GM13977 (cell line): ENCODE measurements around the gene UNC13D.
"Not testable (repeated sequence)": the region's sequence is repeated elsewhere in the genome, so short reads cannot be mapped to it uniquely, and the experiment has no call there.

Experiments used
- DNase-seq: peaks from one replicate; pipeline ENCODE4 v3.0.0; 2012; ENCODE audit warnings: low spot score
- CTCF ChIP-seq: IDR thresholded peaks from 2 replicates; pipeline ENCODE4 v1.5.1; 2012; ENCODE audit warnings: mild to moderate bottlenecking, control low read depth; ENCODE audit not compliant: insufficient read depth; ENCODE audit errors: extremely low read depth, missing control alignments
- in situ Hi-C: fragments of 300-500 bp; cut with MboI; formaldehyde crosslinking; loops from one replicate; pipeline ENCODE4 v1.12.0; 2022; ENCODE audit warnings: low sequenced_read_pairs, low pct_unique_long_range_greater_than_20kb, mixed read lengths, inconsistent platforms; ENCODE audit not compliant: unreplicated experiment

UNC13D gene

DNA sequence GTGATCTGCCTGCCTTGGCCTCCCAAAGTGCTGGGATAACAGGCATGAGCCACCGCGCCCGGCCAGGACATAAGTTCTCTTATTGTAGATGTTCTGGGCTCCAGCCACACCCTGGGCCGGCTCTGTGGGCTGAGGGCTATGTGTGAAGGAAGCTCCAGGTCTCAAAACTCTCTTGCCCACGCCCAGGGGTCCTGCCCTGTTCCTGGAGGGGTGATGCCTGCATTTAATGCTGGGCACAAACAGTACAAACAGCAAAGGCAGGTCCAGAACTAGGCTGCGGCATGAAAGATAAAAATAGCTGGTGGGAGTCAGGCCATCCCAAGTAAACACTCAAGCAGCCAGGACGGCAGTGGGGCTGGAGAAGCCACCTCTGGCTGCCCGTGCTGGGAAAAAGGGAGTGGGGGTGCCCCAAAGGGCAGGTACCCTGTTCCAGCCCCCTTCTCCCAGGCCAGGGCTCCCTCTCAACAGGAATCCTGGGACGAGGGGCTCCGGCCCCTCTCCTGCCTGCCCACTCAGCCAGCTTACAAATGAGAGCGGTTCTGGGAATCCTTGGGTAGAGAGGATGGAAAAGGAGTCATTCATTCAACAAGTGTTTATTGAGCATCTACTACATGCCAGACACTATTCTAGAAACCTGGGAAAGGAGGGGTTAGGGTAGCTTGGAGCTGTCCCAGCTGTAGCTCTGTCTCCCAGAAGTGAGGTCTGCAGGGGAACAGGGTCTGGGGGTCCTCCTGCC is 29.6 kb upstream of the UNC13D start:
- TF ChIP-seq CTCF: no peak
- in situ Hi-C loops: no loop called here
- no peak for DNase-seq

DNA sequence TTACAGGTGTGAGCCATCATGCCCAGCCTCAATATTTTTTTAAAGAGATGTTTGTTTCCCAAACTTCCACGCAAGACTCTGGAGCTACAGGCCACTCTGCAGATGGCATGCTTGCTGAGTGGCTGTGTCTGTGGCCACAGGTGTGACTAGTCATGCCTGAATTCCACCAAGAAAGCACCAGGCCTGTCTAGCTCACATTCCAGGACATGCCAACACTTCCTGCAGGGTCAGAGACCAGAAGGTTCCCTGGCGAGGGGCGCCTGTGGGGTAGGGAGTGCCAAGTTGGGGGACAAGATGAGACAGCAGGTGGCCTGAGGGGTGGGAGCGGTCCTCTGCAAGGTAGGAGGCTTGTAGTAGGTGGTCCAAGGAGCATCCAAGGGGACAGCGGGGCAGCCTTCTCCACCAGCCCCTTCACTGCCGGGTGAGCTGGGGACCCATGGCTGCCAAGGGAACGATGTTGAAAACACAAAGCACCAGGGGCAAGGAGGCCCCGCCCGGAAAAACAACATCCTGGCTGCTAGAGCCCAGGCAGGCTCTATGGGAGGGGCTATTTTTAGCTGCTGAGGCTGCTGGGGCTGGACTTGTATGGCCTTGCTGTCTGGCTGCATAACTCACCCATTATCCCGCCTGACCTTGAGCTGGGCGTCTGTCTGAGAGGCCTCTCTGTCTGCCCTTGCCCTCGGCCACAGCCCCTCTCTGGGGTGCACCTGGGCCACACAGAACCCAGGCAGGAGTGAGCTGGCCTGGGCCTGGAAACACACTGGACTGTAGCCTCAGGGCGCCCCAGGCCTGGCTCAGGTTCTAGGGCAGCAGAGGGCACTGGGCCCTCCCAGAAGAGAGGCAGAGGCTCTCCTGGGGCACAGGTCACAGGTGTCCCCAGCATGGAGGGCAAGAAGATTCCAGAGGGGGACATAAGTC is 28.5 kb upstream of the UNC13D start:
- in situ Hi-C loops: no loop called here
- no peak for TF ChIP-seq CTCF
- no peak for DNase-seq

GRCh38 chr17:75870228-75870627 is 26.0 kb upstream of the UNC13D start:
- in situ Hi-C loops, DNase-seq: not testable (repeated sequence)

DNA sequence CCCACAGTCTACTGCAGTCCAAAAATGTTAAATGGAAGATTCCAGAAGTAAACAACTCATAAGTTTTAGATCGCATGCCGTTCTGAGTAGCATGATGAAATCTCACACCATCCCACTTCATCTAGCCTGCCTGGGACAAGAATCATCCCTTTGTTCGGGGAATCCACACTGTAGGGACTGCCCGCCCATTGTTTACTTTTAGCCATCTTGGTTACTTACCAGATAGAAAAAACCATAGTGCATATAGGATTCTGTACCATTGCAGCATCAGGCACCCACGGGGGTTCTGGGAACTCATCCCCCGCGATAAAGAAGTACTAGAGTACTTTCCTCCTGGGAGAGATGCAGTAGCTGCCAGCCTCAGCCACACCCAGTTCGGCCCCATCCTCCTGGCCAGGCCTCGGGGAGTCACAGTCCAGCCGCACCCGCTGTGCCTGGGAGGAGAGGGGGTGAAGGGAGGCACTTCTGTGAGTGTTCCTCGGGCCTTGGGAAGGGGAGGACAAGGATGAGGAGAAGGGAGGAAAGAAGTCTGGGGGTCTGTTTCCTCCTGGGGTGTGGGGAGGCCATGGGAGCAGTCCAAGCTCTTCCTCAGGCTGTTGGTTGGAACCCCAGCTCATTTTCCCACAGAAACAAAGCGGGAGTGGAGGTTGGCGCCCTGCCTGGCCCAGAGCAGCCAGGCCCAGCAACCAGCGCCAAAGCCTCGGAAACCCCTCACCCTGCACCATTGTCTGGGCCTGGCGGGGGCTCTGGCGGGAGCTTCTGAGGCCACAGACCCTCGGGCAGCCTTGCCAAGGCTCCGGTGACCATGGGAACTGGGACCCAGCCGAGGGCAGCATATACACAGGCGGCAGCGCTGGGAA is 25.3 kb upstream of the UNC13D start:
- TF ChIP-seq CTCF: no peak
- in situ Hi-C loops: no loop called here
- DNase-seq: no peak

- in situ Hi-C loops, DNase-seq: not testable (repeated sequence)
Observed at GRCh38 chr17:75868730-75869281, 24.6 kb upstream of the UNC13D start.

DNA sequence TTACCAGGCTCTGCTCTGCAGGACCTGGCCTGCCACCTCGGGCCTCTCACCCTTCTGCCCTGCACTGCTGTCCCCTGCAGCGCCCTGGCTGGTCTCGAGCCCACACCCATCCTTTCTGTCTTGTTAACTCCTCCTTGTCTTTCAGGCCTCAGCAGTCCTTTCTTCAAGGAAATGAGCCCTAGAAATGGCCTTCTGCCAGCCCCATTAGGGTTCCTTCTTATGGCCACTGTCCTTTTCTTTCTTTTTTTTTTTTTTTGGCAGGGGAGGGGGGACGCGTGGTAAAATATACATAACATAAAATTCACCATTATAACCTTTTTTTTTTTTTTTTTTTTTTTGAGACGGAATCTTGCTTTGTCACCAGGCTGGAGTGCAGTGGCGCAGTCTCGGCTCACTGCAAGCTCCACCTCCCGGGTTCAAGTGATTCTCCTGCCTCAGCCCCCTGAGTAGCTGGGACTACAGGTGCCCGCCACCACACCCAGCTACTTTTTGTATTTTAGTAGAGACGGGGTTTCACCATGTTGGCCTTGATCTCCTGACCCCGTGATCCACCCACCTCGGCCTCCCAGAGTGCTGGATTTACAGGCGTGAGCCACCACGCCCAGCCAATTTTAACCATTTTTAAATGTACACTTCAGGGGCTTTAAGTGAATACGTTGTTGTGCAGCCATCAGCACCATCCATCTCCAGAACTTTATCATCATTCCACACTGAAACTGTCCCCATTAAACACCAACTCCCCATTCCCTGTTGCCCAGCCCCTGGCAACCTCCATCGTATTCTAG is 21.4 kb upstream of the UNC13D start:
- in situ Hi-C loops, DNase-seq: not testable (repeated sequence)

- DNase-seq, in situ Hi-C loops: not testable (repeated sequence)
Observed at GRCh38 chr17:75864887-75865286, 20.7 kb upstream of the UNC13D start.

- no peak for TF ChIP-seq CTCF
- peak; percentile 72 for DNase-seq
- in situ Hi-C loops: no loop called here
Observed at GRCh38 chr17:75864448-75864871, 20.3 kb upstream of the UNC13D start.
